ENCODE data around the gene PIGN.

PIGN gene

DNA sequence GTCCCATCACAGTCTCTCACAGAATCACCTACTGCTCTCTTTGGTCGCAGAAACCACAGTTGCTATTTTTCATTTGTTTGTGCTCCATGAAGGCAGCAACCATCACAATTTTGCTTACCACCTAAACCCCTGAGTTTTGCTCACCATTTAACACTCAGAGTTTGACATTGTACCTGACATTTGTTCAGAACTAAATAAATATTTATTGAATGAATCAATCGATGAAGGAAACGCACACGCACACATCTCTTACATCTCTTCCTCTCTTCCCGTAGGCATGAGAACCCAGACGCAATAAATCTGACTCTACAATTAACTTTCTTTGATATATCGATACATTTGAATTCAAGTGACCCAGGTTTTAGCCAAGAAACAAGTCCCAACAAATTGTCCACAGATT lies 188.5 kb downstream of the PIGN start:
- no peak for DNase-seq

DNA sequence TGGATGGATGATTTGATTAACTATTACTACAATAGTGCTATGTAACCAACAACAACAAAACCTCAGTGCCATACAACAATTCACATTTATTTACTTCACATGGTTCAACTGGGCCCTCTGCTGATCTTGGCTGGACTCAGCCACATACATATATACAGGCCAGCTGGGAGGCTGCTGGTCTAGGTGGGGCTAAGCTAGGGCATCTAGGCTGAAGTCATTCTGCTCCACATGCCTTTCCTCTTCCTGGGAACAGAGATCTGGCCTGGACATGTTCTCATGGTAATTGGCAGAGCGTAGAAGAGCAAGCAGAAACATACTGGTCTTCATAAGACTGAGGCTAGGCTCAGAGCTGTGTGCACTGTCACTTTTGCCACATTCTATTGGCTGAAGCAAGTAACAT lies 191.2 kb downstream of the PIGN start:
- no peak for DNase-seq

DNA sequence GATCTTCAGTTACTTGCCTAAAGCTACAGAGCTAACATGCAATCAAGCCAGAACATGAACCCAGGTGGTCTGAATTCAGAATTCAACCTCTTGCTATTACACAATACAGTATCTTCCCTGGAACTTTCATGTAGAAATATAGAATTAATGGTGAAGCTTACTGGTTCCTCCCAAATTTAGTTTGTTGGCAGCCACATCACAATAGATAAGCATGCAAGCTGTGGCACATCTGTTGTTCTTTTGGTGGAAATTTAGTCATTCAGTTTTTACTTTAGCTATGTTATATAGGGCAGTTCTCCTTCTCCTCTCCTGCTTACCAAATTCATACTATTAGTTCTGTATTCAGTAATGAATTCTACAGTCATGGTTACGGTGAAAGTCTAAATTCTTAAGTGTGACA lies 193.0 kb downstream of the PIGN start:
- no peak for DNase-seq

DNA sequence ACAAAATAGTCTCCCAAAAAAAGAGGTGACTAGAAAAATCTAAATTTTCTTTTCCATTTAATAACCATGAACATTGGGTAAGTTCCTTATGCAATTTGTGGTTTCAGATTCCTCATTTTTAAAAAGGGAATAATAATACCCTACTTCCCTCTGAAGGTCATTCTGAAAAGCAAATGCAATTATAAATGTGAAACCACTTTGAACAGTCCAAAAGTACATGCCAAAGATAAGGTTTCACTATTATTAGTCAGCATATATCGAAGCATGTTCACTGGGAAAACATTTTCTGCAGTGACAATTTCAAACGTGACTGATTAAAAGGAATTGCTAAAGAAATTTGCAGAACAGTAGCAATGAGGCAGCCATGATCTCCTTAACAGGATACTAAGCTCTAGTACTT lies 193.9 kb downstream of the PIGN start:
- no peak for DNase-seq

DNA sequence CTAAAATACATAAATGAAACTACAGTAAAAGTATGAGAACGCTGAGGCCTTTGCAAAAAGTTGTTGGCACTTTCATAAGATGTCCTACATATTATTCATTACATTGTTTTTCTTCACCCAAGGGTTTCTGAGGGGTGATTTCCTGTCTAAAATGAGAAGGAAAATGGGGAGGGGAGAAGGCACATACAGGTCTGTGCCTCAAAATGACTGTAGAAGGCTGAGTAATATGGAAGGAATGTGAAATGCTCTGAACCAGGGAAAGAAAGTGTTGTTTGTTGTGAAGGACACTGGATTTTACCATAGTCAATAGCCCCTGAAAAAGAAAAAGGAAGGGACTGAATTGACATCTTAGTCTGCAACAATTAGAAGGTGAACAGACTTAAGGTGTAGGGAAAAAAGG lies 194.6 kb downstream of the PIGN start:
- DNase-seq: no peak

DNA sequence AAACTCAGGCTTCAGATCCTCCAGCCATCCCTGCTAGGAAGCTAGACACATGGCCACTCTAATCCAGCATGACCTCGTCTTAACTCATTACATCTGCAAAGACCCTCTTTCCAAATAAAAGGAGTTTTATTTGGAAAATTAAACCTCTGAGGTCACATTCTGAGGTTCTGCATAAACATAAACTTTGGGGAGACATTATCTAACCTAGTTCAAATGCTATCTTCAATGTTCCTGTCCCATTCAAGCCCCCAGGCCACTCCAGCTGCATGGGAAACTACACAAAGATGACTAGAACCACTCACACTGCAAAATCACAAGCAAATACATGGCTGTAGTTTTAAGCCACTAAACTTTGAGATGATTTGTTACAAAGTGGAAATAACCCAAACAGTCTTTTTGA lies 195.0 kb downstream of the PIGN start:
- DNase-seq: no peak

DNA sequence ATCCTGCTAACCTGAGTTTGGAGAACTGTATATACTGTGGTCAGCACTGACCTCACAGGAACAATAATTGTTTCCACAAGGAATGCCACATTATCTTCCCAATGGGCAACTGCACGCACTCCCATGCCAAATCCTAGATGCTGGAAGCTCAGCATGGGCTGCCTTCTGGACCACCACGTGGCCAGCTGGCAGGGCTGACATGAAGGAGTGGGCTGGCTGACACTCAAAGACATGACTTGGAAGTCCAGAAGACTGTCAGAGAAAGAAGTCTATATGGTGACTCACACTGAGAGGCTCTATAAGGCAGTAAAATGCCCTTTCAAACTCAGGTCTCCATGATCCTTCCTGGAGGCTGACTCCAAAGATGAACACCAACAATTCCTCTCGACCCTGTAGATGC lies 195.7 kb downstream of the PIGN start:
- no peak for DNase-seq
